CD8-positive, alpha-beta memory T cell (primary cell): ENCODE measurements around the gene VPS51. TPM values are rescaled to one million over a fixed set of nuclear protein-coding genes. Genes with fewer than 3 reads are reported as not detected.

Experiments used
- CTCF ChIA-PET: fragments of 350-600 bp; sonication (Branson Sonifier 250); formaldehyde crosslinking; loops from one replicate; lab custom pipeline; 2021; ENCODE audit warnings: antibody characterized with exemption; lab: Charles Lee
- POLR2A ChIA-PET: fragments of 350-600 bp; sonication (Branson Sonifier 250); formaldehyde crosslinking; loops from one replicate; lab custom pipeline; 2021; ENCODE audit warnings: antibody characterized with exemption; lab: Charles Lee
- DNase-seq, 5 donors: peaks; one replicate each; pipeline versions ENCODE4 v3.0.0 to v3.0.0-alpha.2; 2020 to 2022; ENCODE audit warnings: mixed read lengths in 1 of 5
- H3K27ac ChIP-seq: one replicate; pipeline ENCODE4 v1.7.0; 2013; ENCODE audit warnings: low read depth, mild to moderate bottlenecking, low read length, moderate library complexity
- H3K27me3 ChIP-seq: 2 replicates; pipeline ENCODE4 v1.7.0; 2013; ENCODE audit warnings: low read length, mild to moderate bottlenecking; ENCODE audit not compliant: insufficient read depth, poor library complexity, severe bottlenecking
- H3K36me3 ChIP-seq: 2 replicates; pipeline ENCODE4 v1.7.0; 2013; ENCODE audit warnings: mild to moderate bottlenecking, low read length, moderate library complexity; ENCODE audit not compliant: insufficient read depth
- H3K4me1 ChIP-seq: 2 replicates; pipeline ENCODE4 v1.7.0; 2013; ENCODE audit warnings: mild to moderate bottlenecking, low read length, moderate library complexity; ENCODE audit not compliant: insufficient read depth
- H3K4me3 ChIP-seq: 2 replicates; pipeline ENCODE4 v1.7.0; 2013; ENCODE audit warnings: mild to moderate bottlenecking, low read length
- H3K9me3 ChIP-seq: 2 replicates; pipeline ENCODE4 v1.7.0; 2013; ENCODE audit warnings: mild to moderate bottlenecking, low read length
- H3K27ac Mint-ChIP-seq, 8 donors: one replicate each; pipeline ENCODE4 v1.8.0; 2020 to 2021; ENCODE audit warnings: mixed read lengths in 8 of 8, mild to moderate bottlenecking in 6 of 8, inconsistent platforms in 3 of 8, moderate library complexity in 3 of 8
- H3K27me3 Mint-ChIP-seq, 2 donors: one replicate each; pipeline ENCODE4 v1.8.0; 2020 to 2021; ENCODE audit warnings: mixed read lengths in 2 of 2, mild to moderate bottlenecking in 1 of 2, moderate library complexity in 1 of 2
- H3K36me3 Mint-ChIP-seq, 3 donors: one replicate each; pipeline ENCODE4 v1.8.0; 2020 to 2021; ENCODE audit warnings: mixed read lengths in 3 of 3, inconsistent platforms in 1 of 3, mild to moderate bottlenecking in 1 of 3
- H3K4me1 Mint-ChIP-seq, 3 donors: one replicate each; pipeline ENCODE4 v1.8.0; 2020 to 2021; ENCODE audit warnings: mixed read lengths in 3 of 3, inconsistent platforms in 1 of 3, mild to moderate bottlenecking in 1 of 3
- H3K4me3 Mint-ChIP-seq, 7 donors: one replicate each; pipeline ENCODE4 v1.8.0; 2020 to 2021; ENCODE audit warnings: mixed read lengths in 7 of 7, mild to moderate bottlenecking in 6 of 7, moderate library complexity in 4 of 7, inconsistent platforms in 2 of 7
- H3K9me3 Mint-ChIP-seq, 5 donors: one replicate each; pipeline ENCODE4 v1.8.0; 2020 to 2022; ENCODE audit warnings: mixed read lengths in 5 of 5, mild to moderate bottlenecking in 3 of 5, moderate library complexity in 2 of 5, inconsistent platforms in 1 of 5
- polyA plus RNA-seq: library from polyadenylated mRNA; unstranded; fragments of 300-500 nt; fragmentation: Illumina TruSeq; gene quantifications from one replicate; pipeline ENCODE4 v1.2.3, GENCODE V29; 2021
- total RNA-seq, 2 experiments: library from RNA; stranded (reverse); gene quantifications; one replicate each; pipeline ENCODE4 v1.2.3, GENCODE V29; 2021

The VPS51 gene
- total RNA-seq (100 to 1,000 TPM; 120 to 131 TPM), polyA plus RNA-seq (99.1 TPM)

DNA sequence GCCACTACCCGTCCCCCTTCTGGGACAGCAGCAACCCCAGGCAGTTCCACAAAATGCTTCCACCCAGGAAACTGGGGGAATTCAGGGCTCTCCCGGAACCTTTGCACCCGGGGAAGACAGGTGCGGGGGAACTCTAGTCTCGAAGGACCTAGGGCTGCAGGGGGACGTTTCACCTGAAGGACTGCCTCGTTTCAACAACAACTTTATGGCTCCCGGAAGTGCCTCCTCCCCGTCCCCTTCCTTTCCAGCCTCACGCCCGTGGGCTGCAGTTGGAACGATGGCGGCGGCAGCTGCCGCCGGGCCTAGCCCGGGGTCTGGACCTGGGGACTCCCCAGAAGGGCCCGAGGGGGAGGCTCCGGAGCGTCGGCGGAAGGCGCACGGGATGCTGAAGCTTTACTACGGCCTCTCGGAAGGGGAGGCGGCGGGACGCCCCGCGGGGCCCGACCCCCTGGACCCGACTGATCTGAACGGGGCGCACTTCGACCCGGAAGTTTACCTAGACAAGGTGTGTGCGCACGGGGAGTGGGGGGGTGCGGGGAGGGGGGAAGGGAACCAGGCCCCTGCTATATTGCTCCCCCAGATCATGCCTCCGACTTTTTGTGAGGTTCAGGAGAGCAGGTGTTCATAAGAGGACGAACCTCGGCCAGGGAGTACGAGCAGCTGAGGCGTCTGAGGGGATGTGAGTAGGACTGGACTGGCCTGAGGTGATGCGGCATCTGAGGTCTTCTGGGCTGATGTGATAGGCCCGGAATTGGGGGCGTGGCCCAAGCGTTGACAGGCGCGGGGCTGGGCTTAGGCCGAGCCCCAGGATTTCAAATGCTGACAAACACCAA lies at the start of gene VPS51:
VPS51 (plus strand) TSS at position 241 of the 833 bp plus-strand sequence; CDS start at position 278, 37 bp downstream.
- H3K9me3 ChIP-seq = no peaks in the 10 kb centered on the region
- H3K4me3 ChIP-seq = peak within 1 kb of the TSS; percentile 93
- H3K4me3 Mint-ChIP-seq = peak within 1 kb of the TSS; percentile 92 to 97 (median 94)
- peaks cover 12% of the 10 kb centered on the region for H3K36me3 ChIP-seq
- H3K36me3 Mint-ChIP-seq = peaks cover 0 to 24% (median 4%) of the 10 kb centered on the region in 3 donors
- POLR2A ChIA-PET = interaction anchor here (1.2 to 2.0 kb wide), 8 partner anchors 12 to 82 kb away, joined by 3 to 11 read pairs (median 6); partner anchors contain the start of genes ARL2, FAU, MRPL49 and ZNHIT2
- H3K27ac ChIP-seq = peak within 1 kb of the TSS; percentile 82
- no peaks in the 10 kb centered on the region for H3K27me3 Mint-ChIP-seq
- no peaks in the 10 kb centered on the region for H3K9me3 Mint-ChIP-seq
- DNase-seq = peak; percentile 70 to 90 (median 85)
- no peaks in the 10 kb centered on the region for H3K27me3 ChIP-seq
- H3K27ac Mint-ChIP-seq = peak within 1 kb of the TSS; percentile 76 to 98 (median 94)
- H3K4me1 ChIP-seq = peaks cover 22% of the 10 kb centered on the region
- CTCF ChIA-PET = interaction anchor here (0.8 to 9.1 kb wide), 6 partner anchors 11 to 83 kb away, joined by 3 to 104 read pairs (median 4); partner anchors contain the start of genes SYVN1, TM7SF2 and ZNHIT2
- H3K4me1 Mint-ChIP-seq = peaks cover 13 to 28% (median 19%) of the 10 kb centered on the region in 3 donors

DNA sequence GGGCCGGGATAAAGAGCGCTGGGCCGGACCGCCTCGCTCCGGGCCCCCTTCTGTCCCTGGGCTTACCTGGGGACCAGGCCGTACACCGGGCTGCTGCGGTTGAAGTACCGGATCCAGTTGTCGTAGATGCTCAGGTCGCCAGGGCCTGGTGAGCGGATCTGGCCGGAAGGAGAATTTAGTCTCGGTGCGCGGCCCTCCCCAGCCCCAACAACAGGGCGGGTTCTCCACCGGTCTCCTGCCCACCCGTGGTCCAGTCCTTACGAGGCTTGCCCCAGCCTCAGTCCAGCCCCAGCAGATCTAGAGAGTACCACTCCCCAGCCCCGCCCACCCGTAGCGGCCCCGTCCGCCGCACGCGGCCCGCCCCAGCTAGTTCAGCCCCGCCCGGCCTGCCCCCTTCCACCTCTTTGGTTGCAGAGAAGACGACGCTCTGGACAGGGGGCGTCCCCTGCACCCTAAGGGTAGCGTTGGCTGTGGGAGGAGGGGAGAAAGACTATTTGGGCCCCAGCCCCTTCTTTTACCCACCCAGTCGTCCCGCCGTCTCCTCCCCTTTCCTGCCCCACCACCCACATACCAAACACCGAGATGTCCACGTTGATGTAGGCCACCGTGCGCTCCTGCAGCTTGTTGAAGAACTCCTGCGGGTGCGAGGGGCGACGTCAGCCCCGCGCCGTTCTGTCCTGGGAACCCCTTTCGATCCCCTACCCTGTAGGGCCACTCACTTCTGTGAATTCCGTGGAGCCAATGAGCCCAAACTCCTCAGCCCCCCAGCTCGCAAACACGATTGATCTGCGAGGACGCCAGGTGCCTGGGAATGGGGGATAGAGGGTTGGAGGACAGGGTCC lies 48.2 kb upstream of the VPS51 start:
- peak in 1 of 5 donors; percentile 56 for DNase-seq

DNA sequence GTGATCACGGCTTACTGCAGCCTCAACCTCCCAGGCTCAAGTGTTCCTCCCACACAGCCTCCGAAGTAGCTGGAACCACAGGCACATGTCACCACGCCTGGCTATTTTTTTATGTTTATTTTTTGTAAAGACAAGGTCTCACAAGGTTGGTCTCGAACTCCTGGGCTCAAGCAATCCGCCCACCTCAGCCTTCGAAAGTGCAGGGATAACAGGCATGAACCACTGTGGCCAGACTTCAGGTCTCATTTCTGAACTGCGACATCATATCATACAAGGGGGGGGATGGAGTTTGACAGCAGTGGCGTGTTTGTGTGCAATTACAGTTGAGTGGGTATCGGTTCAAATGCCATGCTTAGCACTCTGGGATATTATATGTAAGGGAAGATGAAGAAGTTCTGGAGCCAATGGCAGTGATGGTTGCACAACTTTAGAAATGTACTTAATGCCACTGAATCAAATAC lies 44.6 kb upstream of the VPS51 start:
- H3K9me3 ChIP-seq = no peaks in the 10 kb centered on the region
- ChIA-PET CTCF (interaction anchor here (0.7 kb wide), 1 partner anchor 35 kb away, joined by 3 read pairs; no protein-coding TSS in a partner anchor), POLR2A (no interaction called here)
- DNase-seq = no peak
- H3K36me3 ChIP-seq = no peaks in the 10 kb centered on the region
- Mint-ChIP-seq H3K4me3 (no peak overlapping the region), H3K27me3 (peaks cover 0 to 4% of the 10 kb centered on the region in 2 donors), H3K9me3 (no peaks in the 10 kb centered on the region), H3K27ac (peak overlapping the region in 1 of 8 donors; percentile 77), H3K4me1 (peaks cover 13 to 28% (median 15%) of the 10 kb centered on the region in 3 donors), H3K36me3 (peaks cover 0 to under 1% (median 0%) of the 10 kb centered on the region in 3 donors)
- no peaks in the 10 kb centered on the region for H3K27me3 ChIP-seq
- no peak overlapping the region for H3K27ac ChIP-seq
- H3K4me1 ChIP-seq = peaks cover 18% of the 10 kb centered on the region
- H3K4me3 ChIP-seq = no peak overlapping the region

More for the DNA sequence above, 48.2 kb upstream of the VPS51 start:
- POLR2A ChIA-PET = no interaction called here
- H3K36me3 Mint-ChIP-seq = peaks cover 0 to 12% (median 0%) of the 10 kb centered on the region in 3 donors
- H3K27me3 ChIP-seq = no peaks in the 10 kb centered on the region
- no peaks in the 10 kb centered on the region for H3K9me3 ChIP-seq
- H3K4me3 Mint-ChIP-seq = peak overlapping the region; percentile 73 to 89 (median 85)
- peaks cover 6% of the 10 kb centered on the region for H3K4me1 ChIP-seq
- H3K27ac Mint-ChIP-seq = peak overlapping the region; percentile 24 to 91 (median 77)
- no peaks in the 10 kb centered on the region for H3K36me3 ChIP-seq
- peaks cover 0 to 4% of the 10 kb centered on the region in 2 donors for H3K27me3 Mint-ChIP-seq
- CTCF ChIA-PET = interaction anchor here (0.8 to 1.7 kb wide), 2 partner anchors 21 to 35 kb away, joined by 3 to 4 read pairs; partner anchors contain the start of gene SNX15
- H3K27ac ChIP-seq = no peak overlapping the region
- peaks cover 5 to 23% (median 10%) of the 10 kb centered on the region in 3 donors for H3K4me1 Mint-ChIP-seq
- no peaks in the 10 kb centered on the region for H3K9me3 Mint-ChIP-seq
- peak overlapping the region; percentile 30 for H3K4me3 ChIP-seq

DNA sequence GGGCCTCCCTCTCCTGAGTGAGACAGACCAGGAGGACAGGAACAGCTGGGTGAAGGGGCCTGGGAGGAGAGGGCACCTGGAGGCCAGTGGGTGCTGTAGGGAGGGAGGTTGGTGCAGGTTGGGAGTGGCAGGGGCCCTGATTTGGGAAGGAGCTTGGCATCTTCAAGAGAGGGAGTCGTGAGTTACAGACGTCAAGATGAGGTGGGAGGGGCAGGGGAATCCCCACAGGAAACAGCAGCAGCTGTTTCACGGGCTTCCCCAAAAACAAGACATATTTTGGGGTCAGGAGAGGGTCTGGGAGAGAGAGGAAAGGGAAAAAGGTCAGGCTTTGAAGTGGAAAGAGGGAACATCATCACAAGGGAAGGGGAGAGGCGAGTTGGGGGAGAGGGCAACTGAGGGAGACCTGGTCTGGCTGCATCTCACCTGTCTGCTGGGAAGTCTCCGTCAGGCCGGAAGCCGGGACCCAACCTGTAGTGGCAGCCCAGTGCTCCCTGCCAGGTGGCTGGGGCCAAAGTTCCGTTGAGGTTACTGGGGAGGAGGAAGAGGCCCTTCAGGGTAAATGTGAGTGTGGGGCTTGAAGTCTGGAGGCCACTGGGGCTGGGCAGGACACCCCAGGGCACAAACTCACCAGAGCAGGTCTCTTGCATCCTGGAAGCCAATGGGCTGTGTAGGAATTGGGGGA lies 42.0 kb upstream of the VPS51 start:
- Histone ChIP-seq H3K27me3 (no peaks in the 10 kb centered on the region), H3K9me3 (no peaks in the 10 kb centered on the region), H3K4me3 (no peak overlapping the region), H3K4me1 (peaks cover 12% of the 10 kb centered on the region), H3K27ac (no peak overlapping the region), H3K36me3 (no peaks in the 10 kb centered on the region)
- Mint-ChIP-seq H3K36me3 (no peaks in the 10 kb centered on the region), H3K4me3 (peak overlapping the region in 6 of 7 donors; percentile 1 to 76 (median 56)), H3K27ac (peak overlapping the region; percentile 21 to 92 (median 78)), H3K4me1 (peaks cover 8 to 12% (median 9%) of the 10 kb centered on the region in 3 donors), H3K9me3 (no peaks in the 10 kb centered on the region), H3K27me3 (no peaks in the 10 kb centered on the region)
- ChIA-PET POLR2A (no interaction called here), CTCF (no interaction called here)
- DNase-seq = peak in 1 of 5 donors; percentile 25

DNA sequence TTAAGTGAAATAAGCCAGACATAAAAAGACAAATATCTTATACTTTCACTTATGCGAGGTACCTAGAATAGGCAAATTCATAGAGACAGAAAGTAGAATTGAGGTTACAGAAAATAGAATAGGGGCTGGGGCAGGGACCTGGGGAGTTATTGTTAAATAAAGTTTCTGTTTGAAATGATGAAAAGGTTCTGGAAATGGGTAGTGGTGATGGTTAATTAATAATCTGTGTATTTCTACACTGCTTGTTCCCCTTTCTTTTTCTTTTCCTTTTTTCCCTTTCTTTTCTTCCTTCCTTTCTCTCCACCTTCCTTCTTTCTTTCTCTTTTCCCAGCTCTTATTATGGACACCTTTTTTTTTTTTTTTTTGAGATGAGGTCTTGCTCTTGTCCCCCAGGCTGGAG lies 40.5 kb upstream of the VPS51 start:
- ChIA-PET POLR2A (no interaction called here), CTCF (no interaction called here)
- H3K4me3 ChIP-seq = no peak overlapping the region
- Mint-ChIP-seq H3K27me3 (no peaks in the 10 kb centered on the region), H3K36me3 (no peaks in the 10 kb centered on the region), H3K9me3 (no peaks in the 10 kb centered on the region), H3K27ac (peak overlapping the region in 1 of 8 donors; percentile 71), H3K4me3 (no peak overlapping the region), H3K4me1 (peaks cover 8 to 12% (median 9%) of the 10 kb centered on the region in 3 donors)
- H3K36me3 ChIP-seq = no peaks in the 10 kb centered on the region
- no peaks in the 10 kb centered on the region for H3K27me3 ChIP-seq
- peaks cover 12% of the 10 kb centered on the region for H3K4me1 ChIP-seq
- DNase-seq = no peak
- H3K27ac ChIP-seq = no peak overlapping the region
- H3K9me3 ChIP-seq = no peaks in the 10 kb centered on the region

DNA sequence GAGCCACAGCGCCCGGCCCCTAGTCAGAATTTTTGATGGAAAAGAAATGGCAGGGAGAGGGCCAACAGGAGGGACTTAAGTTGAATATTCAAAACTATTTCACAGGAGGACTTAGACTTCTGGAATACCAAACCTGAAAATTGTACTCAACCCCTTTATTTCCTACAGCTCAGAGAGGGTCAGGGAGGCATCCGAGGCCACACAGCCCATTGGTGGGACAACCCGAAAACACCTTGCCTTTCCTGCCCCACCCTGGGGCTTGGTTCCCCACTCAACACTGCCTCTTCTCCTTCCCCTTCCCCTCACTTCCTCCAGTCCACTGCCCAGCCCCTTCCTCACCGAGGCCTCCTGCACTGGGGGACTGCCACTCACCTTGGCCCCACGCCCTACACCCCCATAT lies 39.0 kb upstream of the VPS51 start:
- DNase-seq = no peak
- Histone ChIP-seq H3K4me1 (peaks cover 12% of the 10 kb centered on the region), H3K4me3 (no peak overlapping the region), H3K27ac (no peak overlapping the region), H3K36me3 (no peaks in the 10 kb centered on the region), H3K9me3 (no peaks in the 10 kb centered on the region), H3K27me3 (no peaks in the 10 kb centered on the region)
- ChIA-PET CTCF (interaction anchor here (1.0 kb wide), 1 partner anchor 18 kb away, joined by 3 read pairs; no protein-coding TSS in a partner anchor), POLR2A (no interaction called here)
- H3K4me3 Mint-ChIP-seq = no peak overlapping the region
- no peak overlapping the region for H3K27ac Mint-ChIP-seq
- H3K9me3 Mint-ChIP-seq = no peaks in the 10 kb centered on the region
- peaks cover 9 to 12% (median 10%) of the 10 kb centered on the region in 3 donors for H3K4me1 Mint-ChIP-seq
- no peaks in the 10 kb centered on the region for H3K36me3 Mint-ChIP-seq
- H3K27me3 Mint-ChIP-seq = peaks cover 0 to under 1% of the 10 kb centered on the region in 2 donors

DNA sequence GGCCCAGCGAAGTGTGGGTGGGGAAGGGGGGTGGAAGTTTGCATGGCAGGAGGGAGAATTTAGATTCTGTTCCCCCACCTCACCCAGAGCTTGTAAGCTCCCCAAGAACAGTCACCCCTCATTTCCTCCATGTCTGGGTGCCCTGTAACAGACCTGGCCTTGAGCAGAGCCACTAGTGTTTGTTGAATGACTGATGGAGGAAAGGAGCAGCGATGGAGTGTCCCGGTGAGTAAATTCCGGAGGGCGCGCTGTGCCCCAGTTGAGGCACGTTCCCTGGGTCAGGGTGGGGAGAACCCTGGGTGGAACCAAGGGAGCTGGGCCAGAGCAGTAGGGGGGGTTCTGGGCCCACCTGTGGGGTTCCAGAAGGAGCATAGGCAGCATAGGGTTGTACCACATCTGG lies 38.5 kb upstream of the VPS51 start:
- Histone ChIP-seq H3K9me3 (no peaks in the 10 kb centered on the region), H3K4me3 (no peak overlapping the region), H3K27me3 (no peaks in the 10 kb centered on the region), H3K36me3 (no peaks in the 10 kb centered on the region), H3K4me1 (peaks cover 12% of the 10 kb centered on the region), H3K27ac (no peak overlapping the region)
- Mint-ChIP-seq H3K4me1 (peaks cover 9 to 12% (median 10%) of the 10 kb centered on the region in 3 donors), H3K4me3 (no peak overlapping the region), H3K27ac (no peak overlapping the region), H3K27me3 (peaks cover 0 to 4% of the 10 kb centered on the region in 2 donors), H3K36me3 (no peaks in the 10 kb centered on the region), H3K9me3 (no peaks in the 10 kb centered on the region)
- CTCF ChIA-PET = interaction anchor here (1.0 kb wide), 1 partner anchor 17 kb away, joined by 3 read pairs; no protein-coding TSS in a partner anchor
- no peak for DNase-seq
- POLR2A ChIA-PET = interaction anchor here (0.6 kb wide), 1 partner anchor 46 kb away, joined by 3 read pairs; no protein-coding TSS in a partner anchor
